ENCODE results near the gene FAM72A.
A peak's percentile ranks its signal among the peaks of the same experiment; 100 is the strongest.
"Not testable (repeated sequence)": the region's sequence is repeated elsewhere in the genome, so short reads cannot be mapped to it uniquely, and the experiment has no call there.

Gene FAM72A

DNA sequence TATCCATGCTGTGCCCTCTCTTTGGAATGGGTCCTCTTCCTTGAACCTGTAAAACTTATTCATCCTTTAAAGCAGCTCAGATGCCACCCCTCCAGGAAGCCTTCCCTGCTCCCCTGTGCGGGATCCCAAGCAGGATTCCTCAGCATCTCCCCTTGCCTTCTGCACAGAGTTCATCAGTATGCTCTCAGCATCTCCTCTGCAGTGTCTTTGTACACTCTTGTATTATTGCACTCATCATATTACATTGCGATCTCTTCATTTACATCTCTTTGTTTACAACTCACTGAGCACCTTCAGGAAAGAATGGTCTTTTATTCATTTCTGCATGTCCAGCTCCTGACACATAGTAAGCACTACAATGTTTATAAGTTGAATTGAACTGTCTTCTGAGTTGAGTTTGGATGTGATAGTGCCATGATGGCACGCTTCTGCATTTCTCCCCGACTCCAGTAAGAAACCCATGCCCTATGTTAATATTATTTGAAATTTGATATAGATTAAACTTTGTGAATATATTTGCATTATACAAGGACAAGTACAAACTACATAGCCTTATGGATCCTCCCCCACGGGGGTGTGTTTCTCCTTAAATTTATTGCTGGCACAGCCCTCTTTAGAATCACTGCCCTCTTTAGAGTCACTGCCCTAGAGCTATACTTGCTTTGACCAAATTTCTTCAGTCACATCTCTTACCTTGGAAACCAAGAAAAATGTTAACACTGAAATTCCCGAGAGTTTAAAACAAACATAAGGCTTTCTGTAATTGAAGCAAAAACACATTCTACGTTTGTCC, 13.2 kb upstream of the FAM72A start:
- not testable (repeated sequence) for DNase-seq (ENCODE audit: low spot score)

DNA sequence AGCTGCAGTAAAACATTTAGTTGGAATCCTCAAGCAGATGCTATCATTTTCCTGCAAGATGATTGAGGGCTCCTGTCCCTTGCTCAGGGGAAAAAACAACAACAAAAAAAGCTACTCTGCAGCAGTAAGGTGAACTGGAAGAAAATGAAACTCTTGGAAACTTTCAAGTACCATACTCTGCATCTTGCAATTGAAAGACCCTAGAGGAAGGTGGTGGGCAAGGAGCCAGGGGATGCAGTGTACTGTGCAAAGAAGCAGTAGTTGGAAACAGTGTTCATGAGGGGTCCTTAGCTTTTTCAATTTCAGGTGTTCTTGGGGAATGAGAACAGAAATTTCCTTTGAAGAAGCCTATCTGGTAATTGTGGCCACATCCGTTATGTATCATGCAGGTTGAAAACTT, 8.2 kb upstream of the FAM72A start:
- DNase-seq (ENCODE audit: low spot score) = not testable (repeated sequence)

DNA sequence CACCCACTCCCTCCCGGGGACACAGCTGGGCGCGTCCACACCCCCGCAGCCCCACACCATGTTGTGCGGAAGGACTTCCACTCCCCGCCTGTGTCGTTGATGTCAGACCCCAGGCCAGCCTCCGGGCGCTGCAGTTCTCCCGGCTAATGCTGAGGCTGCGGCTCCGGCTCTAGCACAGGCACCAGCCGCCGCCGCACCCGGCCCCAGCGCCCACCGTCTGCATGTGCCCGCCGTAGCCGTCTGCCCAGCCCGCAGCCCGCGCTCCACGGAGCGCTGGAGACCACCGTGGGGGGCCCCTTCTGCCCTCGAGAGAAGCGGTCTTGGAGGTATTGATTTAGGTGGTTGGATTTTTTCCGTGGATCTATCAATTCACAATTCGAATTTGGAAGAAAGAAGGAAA, 2.9 kb upstream of the FAM72A start:
- not testable (repeated sequence) for DNase-seq (ENCODE audit: low spot score)

DNA sequence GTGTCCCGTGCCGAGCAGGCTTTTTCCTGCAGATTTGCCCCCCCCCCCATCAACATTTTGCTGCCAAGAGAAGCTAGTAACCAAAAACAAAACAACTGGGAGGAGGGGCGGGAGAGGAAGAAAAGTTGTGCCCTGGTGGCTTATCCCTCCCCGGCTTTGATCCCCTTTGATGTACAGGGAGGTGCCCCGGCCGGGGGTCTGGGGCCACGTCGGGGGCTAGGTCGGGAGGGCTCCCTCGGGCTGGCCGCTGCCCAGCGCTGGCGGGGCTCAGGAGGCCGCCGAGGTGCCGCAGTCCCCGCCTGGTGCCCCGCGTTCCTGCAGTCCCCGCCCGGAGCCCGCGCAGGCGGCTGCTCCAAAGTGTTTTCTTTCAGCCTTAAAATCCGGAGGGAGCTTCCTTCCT, 2.2 kb upstream of the FAM72A start:
- not testable (repeated sequence) for DNase-seq (ENCODE audit: low spot score)

DNA sequence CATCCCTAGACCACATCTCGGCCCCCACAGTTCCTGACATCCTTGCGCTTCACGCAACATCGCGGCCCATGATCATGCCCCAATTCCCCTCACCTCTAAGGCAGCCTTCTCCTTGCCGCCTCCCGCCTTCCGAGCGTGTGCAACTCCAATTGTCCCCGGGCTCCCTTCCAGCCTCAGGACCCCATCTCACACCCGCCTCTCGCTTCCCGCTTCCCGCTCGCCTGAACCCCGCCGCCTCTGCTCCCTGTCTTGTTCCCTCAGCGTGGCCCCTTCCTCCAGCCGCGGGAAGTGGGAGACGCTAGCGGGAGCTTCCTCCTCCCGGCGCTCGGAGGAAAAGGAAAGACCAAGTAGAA, 1.5 kb upstream of the FAM72A start:
- not testable (repeated sequence) for DNase-seq (ENCODE audit: low spot score)

DNA sequence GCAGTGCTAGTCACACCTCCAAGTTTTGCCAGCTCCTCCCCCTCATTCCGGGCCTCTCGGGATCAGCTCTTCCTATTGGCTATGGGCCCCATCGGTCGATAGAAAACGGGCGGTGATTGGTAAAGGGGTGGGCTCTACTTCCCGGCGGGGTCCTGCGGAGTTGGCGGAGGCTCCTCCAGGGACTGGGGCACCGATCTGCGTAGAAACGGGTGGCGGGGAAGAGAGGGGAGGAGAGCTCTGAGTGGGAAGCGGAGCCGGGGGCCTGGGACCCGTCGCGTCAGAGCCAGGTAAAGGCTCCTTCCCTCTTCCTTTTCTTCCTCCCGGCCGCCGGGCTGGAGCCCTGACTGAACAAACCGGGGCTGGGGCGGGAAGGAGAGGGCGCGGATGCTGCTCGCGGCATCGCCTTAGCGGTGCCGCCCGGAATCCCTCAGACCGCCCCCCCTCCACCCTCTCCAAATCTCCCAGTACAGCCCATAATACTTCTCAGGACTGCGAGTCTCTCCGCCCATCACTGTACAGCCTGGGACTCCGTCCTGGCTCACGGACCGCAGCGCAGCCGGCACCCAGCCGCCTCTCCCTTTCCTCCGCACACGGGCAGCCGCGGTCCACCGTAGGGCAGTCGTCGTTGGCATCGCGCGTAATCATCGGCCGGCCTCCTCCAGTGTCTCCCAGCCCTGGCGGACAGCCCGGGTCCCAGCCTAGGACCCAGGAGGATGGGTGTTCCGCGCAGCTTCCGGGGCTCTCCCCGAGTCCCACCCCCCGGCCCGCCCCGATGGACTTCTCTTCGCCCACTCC, 922 bp upstream of the FAM72A start, which contains the start of gene SRGAP2:
Gene SRGAP2, plus strand, starts transcription at position 178 of the 795 bp plus-strand sequence. CDS start 2,430 bp downstream, outside the sequence.
- DNase-seq (ENCODE audit: low spot score) = peak; percentile 24

DNA sequence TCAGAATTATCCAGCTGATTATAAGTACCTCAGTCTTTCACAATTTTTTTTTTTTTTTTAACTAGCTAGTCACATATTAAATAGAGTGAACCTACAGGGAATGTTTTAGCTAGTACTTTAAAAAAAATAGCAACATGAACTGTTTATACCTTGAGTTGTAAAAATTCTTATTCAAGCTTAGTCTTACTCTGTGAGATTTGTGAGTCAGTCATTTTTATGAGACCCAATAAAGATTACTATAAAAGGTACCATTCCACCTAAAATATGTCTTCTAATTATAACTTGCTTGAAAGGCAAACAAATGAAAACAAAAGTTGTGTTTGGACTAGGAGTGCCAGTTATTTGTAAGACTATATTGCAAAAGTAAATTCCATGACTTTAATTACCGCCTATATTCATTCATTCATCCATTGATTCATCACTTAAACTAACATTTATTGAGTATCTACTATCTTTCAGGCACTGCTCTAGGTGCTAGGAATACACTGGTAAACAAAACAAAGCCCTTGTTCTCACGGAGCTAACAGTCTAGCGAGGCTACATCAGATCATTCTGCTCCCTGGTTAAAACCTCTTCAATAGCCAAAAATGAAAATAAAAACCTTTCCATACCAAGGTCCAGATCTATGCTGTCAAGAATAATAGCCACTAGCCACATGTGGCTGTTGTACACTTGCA, 5.8 kb downstream of the FAM72A start:
- DNase-seq (ENCODE audit: low spot score) = not testable (repeated sequence)

DNA sequence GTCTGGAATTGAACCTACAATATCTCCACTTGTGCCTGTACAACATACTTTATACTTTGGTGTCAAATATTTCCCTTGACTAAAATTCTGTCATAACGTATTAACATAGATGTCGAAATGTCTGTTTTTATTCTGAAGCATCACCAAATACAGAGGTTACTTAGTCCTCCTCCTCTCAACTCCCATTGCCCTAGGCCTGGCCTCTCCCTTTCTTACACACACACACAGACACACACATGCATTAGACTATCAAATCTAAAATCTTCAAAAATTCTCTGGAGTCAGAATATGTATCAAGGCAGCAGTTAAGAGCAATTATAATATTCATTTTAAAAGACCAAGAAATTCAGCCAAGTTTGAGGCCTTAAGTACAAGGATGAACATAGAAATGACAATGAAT, 7.5 kb downstream of the FAM72A start:
- not testable (repeated sequence) for DNase-seq (ENCODE audit: low spot score)

DNA sequence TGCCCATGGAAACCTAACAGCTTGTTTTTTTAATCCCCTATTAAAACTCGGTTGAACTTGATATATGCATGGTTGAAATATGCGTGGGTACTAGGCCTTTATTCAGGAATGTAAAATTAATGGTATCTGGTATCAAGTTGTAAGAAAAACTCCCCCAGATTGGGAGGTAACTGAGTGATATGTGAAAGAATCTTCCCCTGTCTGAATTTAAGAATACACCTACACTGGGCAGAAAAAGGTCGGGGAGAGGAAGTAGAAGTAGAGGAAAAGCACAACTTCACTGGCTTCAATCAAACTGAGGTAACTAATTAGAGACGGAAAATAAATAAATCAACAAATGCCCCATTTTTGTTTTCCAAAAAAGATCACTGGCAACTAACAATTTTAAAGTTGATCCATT, 15.8 kb downstream of the FAM72A start:
- DNase-seq (ENCODE audit: low spot score) = not testable (repeated sequence)

DNA sequence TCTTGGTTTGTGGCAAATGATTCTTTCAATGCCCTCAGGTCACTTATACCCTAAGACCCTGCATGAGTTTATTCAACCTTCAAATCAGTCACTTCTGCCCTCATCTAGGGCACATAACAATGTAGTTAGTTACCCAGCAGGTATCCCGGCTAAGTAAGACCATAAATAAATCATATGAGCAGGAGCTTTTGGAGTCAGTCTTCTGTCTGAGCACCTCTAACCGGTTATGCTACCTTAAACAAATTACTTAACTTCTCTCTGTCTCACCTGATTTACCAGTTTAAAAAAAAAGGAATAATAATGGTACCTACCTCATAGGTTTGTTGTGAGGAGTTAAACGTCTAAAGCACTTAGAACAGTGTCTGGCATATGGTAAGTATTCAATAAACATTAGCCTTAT, 16.9 kb downstream of the FAM72A start:
- not testable (repeated sequence) for DNase-seq (ENCODE audit: low spot score)

DNA sequence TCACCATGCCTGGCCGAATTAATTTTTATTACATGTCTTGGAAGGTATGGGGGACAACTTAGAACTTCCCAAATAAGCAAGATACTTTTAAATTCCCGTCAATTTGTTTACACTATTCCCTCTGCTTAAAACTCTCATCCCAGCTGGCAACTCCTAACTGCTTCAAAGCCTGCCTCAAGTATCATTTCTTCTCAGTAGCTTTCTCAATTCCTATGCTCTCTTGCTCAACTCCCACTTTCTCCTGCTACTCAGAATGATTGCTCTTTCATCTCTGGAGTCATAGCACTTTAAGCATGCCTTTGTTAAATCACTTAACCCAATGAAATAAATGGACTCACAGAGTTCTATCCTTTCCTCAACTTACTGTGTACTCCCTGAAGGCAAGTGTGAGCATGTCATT, 18.9 kb downstream of the FAM72A start:
- not testable (repeated sequence) for DNase-seq (ENCODE audit: low spot score)

DNA sequence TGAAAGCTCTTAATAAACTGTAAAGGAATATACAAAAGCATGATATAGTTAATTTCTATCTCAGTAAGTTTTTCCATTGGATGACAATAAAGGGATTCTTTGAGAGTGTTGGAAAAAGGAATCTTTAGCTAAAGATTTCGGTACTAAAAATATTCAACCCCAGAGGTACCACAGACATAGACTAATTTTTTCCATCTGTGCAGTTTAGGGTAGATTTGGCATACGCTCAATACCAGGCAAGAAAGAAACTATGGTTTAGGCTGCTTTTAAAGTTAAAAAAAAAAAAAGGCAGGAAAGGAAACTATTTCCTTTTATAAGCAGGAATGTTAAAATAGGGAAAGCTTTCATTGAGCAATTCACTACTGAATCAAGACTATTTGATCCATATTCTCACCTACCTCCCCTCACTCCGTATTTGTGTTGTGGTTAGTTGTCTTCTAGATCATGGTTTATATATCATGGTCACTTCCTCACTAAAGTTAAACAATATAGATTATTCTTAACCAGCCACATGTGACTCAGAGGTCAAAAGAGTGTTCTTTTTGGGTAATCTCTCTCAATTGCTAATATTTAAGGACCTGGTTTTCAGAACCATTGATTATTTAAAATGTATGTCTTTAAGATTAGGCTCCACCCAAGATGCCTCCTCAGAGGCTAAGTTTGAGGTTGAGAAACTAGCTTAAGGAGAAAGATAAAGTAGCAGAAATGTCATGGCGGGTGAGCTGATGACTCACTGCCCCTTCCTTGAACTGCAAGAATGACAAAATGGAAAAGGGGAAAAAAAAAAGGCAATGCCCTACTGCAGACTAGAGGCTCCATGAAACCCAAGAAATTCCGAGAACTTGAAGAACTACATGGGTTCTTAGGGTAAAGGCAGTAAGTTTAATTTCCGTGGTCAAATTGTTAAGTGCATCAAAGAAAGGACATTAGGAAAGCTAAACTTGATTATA, 20.0 kb downstream of the FAM72A start:
- DNase-seq (ENCODE audit: low spot score) = not testable (repeated sequence)

DNA sequence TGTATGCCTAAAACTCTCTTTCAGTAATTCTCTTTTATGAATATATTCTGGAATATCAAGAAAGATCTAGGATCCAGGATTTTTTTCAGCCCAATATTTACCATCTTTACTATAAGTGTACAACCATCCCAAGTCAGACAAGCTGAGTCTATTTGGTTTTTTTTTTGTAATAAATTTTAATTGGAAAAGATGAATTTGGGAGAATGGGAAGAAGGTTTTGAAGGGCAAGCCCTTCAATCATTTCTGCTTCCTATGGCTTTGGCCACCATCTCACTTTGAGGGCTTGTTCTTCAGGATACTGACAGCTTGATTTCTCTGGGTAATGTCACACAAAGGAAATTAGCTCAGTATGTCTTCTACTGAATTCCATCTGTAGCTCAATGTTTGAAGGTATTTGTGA, 23.0 kb downstream of the FAM72A start:
- DNase-seq (ENCODE audit: low spot score) = not testable (repeated sequence)

DNA sequence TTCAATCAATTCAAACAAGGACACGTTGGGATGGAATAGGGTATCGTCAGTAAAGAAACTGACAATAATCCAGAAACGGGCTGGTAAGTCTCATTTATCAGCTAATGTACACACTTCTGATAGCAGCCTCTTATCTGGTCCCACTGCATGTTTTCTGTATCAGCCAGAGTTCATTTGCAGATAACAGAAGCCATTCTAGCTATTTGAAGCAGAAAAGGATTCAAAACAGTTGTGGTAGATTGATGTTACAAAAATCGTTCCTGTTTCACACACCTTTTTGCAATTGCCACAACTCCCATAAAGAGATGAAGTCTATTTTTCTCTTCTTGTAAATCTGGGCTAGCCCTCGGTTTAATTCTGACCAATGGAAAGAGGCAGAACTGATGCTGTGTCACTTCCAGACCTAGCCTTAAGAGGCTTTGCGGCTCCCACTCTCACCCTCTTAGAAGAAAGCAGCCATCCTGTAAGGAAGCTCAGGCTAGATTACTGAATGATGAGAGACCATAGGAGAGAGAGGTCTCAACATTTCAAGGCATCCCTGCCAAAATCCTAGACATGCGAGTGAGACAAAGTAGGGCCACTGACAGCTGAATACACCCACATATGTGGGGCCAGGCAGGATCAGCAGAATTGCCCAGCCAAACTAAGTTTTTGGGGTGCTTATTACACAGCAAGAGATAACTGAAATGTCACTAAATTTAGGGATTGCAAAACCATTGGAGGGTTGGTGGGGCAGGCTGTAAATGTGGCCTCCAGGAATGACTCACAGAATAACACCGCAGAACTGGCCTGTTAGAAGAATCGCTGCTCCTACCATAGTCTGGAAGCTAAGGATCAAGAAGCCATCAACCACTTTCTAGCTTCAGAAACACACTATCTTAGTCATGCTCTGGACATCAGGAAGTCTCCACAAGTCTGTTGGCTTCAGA, 24.3 kb downstream of the FAM72A start:
- DNase-seq (ENCODE audit: low spot score) = not testable (repeated sequence)

DNA sequence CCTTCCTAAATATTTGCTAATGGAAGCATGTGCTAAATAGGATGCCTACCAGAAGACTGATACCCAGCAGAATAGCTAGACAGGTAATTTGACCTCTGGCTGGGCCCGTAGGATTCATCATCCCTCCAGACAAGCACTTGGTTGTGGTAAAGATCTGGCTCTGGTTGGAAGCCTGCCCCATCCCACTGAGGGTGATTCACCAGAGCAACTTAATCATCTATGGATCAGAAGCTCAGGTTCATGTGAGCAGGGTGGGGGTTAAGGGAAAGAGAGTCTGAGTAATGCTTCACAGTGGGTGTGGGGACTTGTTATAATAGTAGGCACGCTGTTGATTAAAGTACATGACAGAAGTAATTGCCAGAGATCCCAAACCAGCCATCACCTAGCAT, 26.5 kb downstream of the FAM72A start:
- not testable (repeated sequence) for DNase-seq (ENCODE audit: low spot score)

DNA sequence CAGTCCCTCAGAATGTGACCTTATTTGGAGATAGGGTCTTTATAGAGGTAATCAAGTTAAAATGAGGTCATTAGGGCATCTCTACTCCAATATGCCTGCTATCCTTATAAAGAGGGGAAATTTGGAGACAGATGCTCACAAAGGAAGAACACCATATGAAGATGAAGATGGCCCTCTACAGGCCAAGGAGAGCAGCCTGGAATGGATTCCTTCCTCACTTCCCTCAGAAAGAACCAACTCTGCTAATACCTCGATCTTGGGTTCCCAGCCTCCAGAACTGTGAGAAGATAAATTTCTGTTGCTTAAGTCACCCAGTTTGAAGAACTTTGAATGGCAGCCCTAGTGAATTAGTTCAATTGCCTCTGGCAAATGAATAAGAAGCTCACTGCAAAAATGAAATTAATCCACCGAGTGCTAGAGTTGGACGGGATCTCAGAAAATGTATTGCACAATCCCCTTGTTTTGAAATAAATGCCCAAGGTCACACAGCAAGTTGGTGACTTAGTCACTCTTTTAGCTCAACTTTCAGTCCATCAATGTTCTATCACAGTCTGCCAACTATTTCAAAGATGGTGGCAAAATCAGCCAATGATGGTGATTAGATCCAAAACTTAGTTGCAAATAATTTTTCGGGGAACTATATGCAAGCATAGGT, 27.1 kb downstream of the FAM72A start:
- DNase-seq (ENCODE audit: low spot score) = not testable (repeated sequence)

DNA sequence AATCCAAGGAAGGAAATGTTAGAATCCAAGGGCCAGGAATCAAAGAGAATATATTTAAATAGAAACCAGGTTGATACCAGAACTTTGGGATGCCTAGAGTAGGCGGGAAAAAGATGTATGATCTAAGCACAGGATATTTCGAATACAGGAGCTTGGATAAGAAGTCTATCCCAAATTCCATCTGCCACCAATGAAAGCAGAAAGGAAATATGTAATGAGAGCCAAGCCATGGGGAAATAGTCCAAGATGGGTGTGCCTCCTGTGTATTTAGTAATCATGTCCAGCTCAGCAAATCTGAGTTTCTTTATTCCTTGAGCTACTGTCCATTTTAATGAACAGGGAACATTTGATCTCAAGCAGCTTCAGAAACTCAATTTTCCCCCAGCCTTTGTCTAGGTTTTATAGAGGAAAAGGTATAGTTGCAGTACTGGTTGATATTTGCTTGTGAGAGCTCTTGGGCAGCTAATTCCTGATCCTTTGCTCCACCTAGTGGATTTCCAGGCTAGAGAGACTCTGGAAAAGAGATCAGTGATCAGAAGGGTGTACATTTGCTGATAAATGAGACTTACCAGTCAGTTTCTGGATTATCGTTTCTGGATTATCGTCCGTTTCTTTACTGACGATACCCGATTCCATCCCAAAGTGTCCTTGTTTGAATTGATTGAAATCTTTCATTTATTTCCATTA, 28.3 kb downstream of the FAM72A start:
- not testable (repeated sequence) for DNase-seq (ENCODE audit: low spot score)

DNA sequence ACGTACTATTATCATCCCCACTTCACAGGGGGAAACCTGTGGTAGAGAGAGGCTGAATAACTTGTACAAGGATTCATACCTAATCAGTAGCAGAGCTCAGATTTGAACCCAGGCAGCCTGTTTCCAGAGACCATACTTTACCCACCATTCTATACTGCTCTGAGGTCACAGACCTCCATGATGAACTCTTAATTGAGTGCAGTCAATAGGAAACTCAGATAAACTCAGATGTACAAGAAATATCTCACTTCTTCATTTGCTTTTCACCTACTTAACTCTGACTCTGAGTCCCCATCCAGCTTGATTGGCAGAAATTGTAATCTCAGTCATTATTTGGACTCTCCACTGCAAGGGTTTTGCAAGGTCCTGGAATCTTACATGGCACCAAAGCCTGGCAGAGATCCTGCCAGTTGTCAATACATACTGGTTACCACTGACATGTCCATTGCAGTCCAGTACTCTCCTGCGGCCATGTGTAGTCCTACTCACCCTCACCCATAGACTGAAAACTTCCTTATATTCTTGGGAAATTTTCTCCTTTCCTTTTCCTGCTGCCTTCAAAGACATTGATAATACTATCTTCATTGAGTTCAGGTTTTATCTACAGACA, 29.4 kb downstream of the FAM72A start:
- DNase-seq (ENCODE audit: low spot score) = not testable (repeated sequence)

DNA sequence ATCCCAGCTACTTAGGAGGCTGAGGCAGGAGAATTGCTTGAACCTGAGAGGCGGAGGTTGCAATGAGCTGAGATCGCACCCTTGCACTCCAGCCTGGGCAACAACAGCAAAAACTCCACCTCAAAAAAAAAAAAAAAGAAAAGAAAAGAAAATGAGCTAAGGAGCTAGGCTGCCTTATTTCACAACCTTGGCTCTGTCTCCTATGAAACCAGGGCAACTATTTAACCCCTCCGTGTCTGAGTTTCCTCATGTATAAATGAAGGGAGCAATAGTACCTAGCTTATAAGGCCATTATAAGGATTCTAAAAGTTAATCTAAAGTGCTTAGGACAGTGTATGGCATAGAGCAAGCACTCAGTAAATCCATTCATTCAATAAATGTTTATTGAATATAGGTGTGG, 32.8 kb downstream of the FAM72A start:
- not testable (repeated sequence) for DNase-seq (ENCODE audit: low spot score)
